ENCODE results near the gene CACNA1C. TPM values are rescaled to one million over a fixed set of nuclear protein-coding genes. Genes with fewer than 3 reads are reported as not detected.
A peak's percentile ranks its signal among the peaks of the same experiment; 100 is the strongest.

Gene CACNA1C
- total RNA-seq, 1 experiment from 2014 or later: 0.35 TPM

GRCh38 chr12:2552000-2552756 is 499.4 kb downstream of the CACNA1C start:
- Histone ChIP-seq H3K4me3 (ENCODE audit: insufficient read depth, low read depth, low read length) (no peak overlapping the region), H3K36me3 (replicated peaks; ENCODE audit: control insufficient read depth, insufficient read depth, low read length) (no peaks in the 10 kb centered on the region), H3K27me3 (ENCODE audit: control insufficient read depth, insufficient read depth, low read length) (no peaks in the 10 kb centered on the region)
- no peak for DNase-seq

GRCh38 chr12:2553388-2554126 is 500.8 kb downstream of the CACNA1C start:
- Histone ChIP-seq H3K27me3 (ENCODE audit: control insufficient read depth, insufficient read depth, low read length) (no peaks in the 10 kb centered on the region), H3K36me3 (replicated peaks; ENCODE audit: control insufficient read depth, insufficient read depth, low read length) (no peaks in the 10 kb centered on the region), H3K4me3 (ENCODE audit: insufficient read depth, low read depth, low read length) (no peak overlapping the region)
- no peak for DNase-seq

GRCh38 chr12:2555487-2556082 is 502.8 kb downstream of the CACNA1C start:
- no peaks in the 10 kb centered on the region for H3K36me3 ChIP-seq (replicated peaks; ENCODE audit: control insufficient read depth, insufficient read depth, low read length)
- H3K4me3 ChIP-seq (ENCODE audit: insufficient read depth, low read depth, low read length): no peak overlapping the region
- DNase-seq: peak; percentile 66
- H3K27me3 ChIP-seq (ENCODE audit: control insufficient read depth, insufficient read depth, low read length): no peaks in the 10 kb centered on the region

GRCh38 chr12:2557597-2557996 is 504.8 kb downstream of the CACNA1C start:
- DNase-seq: no peak

GRCh38 chr12:2559931-2560330 is 507.1 kb downstream of the CACNA1C start:
- Histone ChIP-seq H3K4me3 (ENCODE audit: insufficient read depth, low read depth, low read length) (no peak overlapping the region), H3K36me3 (replicated peaks; ENCODE audit: control insufficient read depth, insufficient read depth, low read length) (no peaks in the 10 kb centered on the region), H3K27me3 (ENCODE audit: control insufficient read depth, insufficient read depth, low read length) (no peaks in the 10 kb centered on the region)
- DNase-seq: no peak

More at GRCh38 chr12:2557597-2557996, 504.8 kb downstream of the CACNA1C start:
- H3K36me3 ChIP-seq (replicated peaks; ENCODE audit: control insufficient read depth, insufficient read depth, low read length): no peaks in the 10 kb centered on the region
- H3K27me3 ChIP-seq (ENCODE audit: control insufficient read depth, insufficient read depth, low read length): no peaks in the 10 kb centered on the region
- H3K4me3 ChIP-seq (ENCODE audit: insufficient read depth, low read depth, low read length): no peak overlapping the region

GRCh38 chr12:2560356-2560755 is 507.6 kb downstream of the CACNA1C start:
- Histone ChIP-seq H3K36me3 (replicated peaks; ENCODE audit: control insufficient read depth, insufficient read depth, low read length) (no peaks in the 10 kb centered on the region), H3K4me3 (ENCODE audit: insufficient read depth, low read depth, low read length) (no peak overlapping the region), H3K27me3 (ENCODE audit: control insufficient read depth, insufficient read depth, low read length) (no peaks in the 10 kb centered on the region)
- DNase-seq: no peak

- H3K36me3 ChIP-seq (replicated peaks; ENCODE audit: control insufficient read depth, insufficient read depth, low read length): no peaks in the 10 kb centered on the region
- H3K27me3 ChIP-seq (ENCODE audit: control insufficient read depth, insufficient read depth, low read length): no peaks in the 10 kb centered on the region
- H3K4me3 ChIP-seq (ENCODE audit: insufficient read depth, low read depth, low read length): no peak overlapping the region
- no peak for DNase-seq
These were observed 508.6 kb downstream of the CACNA1C start for GRCh38 chr12:2561367-2561766.

- DNase-seq: no peak
- no peaks in the 10 kb centered on the region for H3K36me3 ChIP-seq (replicated peaks; ENCODE audit: control insufficient read depth, insufficient read depth, low read length)
- no peak overlapping the region for H3K4me3 ChIP-seq (ENCODE audit: insufficient read depth, low read depth, low read length)
- no peaks in the 10 kb centered on the region for H3K27me3 ChIP-seq (ENCODE audit: control insufficient read depth, insufficient read depth, low read length)
These were observed 509.6 kb downstream of the CACNA1C start for GRCh38 chr12:2562400-2562799.

- DNase-seq: no peak
- H3K27me3 ChIP-seq (ENCODE audit: control insufficient read depth, insufficient read depth, low read length): no peaks in the 10 kb centered on the region
- no peak overlapping the region for H3K4me3 ChIP-seq (ENCODE audit: insufficient read depth, low read depth, low read length)
- H3K36me3 ChIP-seq (replicated peaks; ENCODE audit: control insufficient read depth, insufficient read depth, low read length): no peaks in the 10 kb centered on the region
These were observed 510.9 kb downstream of the CACNA1C start for GRCh38 chr12:2563709-2564108.

GRCh38 chr12:2566161-2566560 is 513.4 kb downstream of the CACNA1C start:
- Histone ChIP-seq H3K4me3 (ENCODE audit: insufficient read depth, low read depth, low read length) (no peak overlapping the region), H3K27me3 (ENCODE audit: control insufficient read depth, insufficient read depth, low read length) (no peaks in the 10 kb centered on the region; the same call in 1 of the 2 replicates), H3K36me3 (replicated peaks; ENCODE audit: control insufficient read depth, insufficient read depth, low read length) (no peaks in the 10 kb centered on the region)
- no peak for DNase-seq

GRCh38 chr12:2567711-2568110 is 514.9 kb downstream of the CACNA1C start:
- Histone ChIP-seq H3K4me3 (ENCODE audit: insufficient read depth, low read depth, low read length) (no peak overlapping the region), H3K27me3 (ENCODE audit: control insufficient read depth, insufficient read depth, low read length) (no peaks in the 10 kb centered on the region; the same call in 1 of the 2 replicates), H3K36me3 (replicated peaks; ENCODE audit: control insufficient read depth, insufficient read depth, low read length) (no peaks in the 10 kb centered on the region)
- no peak for DNase-seq

- no peak for DNase-seq
These were observed 517.8 kb downstream of the CACNA1C start for GRCh38 chr12:2570562-2570961.

GRCh38 chr12:2574355-2574935 is 521.7 kb downstream of the CACNA1C start:
- no peaks in the 10 kb centered on the region; the same call in 1 of the 2 replicates for H3K27me3 ChIP-seq (ENCODE audit: control insufficient read depth, insufficient read depth, low read length)
- DNase-seq: no peak
- no peak overlapping the region for H3K4me3 ChIP-seq (ENCODE audit: insufficient read depth, low read depth, low read length)
- H3K36me3 ChIP-seq (replicated peaks; ENCODE audit: control insufficient read depth, insufficient read depth, low read length): no peaks in the 10 kb centered on the region

More at GRCh38 chr12:2570562-2570961, 517.8 kb downstream of the CACNA1C start:
- no peaks in the 10 kb centered on the region; the same call in 1 of the 2 replicates for H3K27me3 ChIP-seq (ENCODE audit: control insufficient read depth, insufficient read depth, low read length)
- H3K36me3 ChIP-seq (replicated peaks; ENCODE audit: control insufficient read depth, insufficient read depth, low read length): no peaks in the 10 kb centered on the region
- H3K4me3 ChIP-seq (ENCODE audit: insufficient read depth, low read depth, low read length): no peak overlapping the region

GRCh38 chr12:2575245-2575644 is 522.5 kb downstream of the CACNA1C start:
- Histone ChIP-seq H3K4me3 (ENCODE audit: insufficient read depth, low read depth, low read length) (no peak overlapping the region), H3K27me3 (ENCODE audit: control insufficient read depth, insufficient read depth, low read length) (no peaks in the 10 kb centered on the region; the same call in 1 of the 2 replicates), H3K36me3 (replicated peaks; ENCODE audit: control insufficient read depth, insufficient read depth, low read length) (no peaks in the 10 kb centered on the region)
- no peak for DNase-seq

All from H7 (cell line).